ENCODE measurements around the gene CDK14. TPM values are rescaled to one million over a fixed set of nuclear protein-coding genes. Genes with fewer than 3 reads are reported as not detected.
"Not testable (repeated sequence)": the region's sequence is repeated elsewhere in the genome, so short reads cannot be mapped to it uniquely, and the experiment has no call there.

CDK14 gene
- total RNA-seq, 1 experiment from 2014 or later: not detected

GRCh38 chr7:90766814-90767564 lies 170.9 kb downstream of the CDK14 start:
- peak; percentile 58 for DNase-seq (ENCODE audit: low spot score)
- in situ Hi-C loops (cut with HindIII; ENCODE audit: low sequenced_read_pairs): no loop called here

GRCh38 chr7:90768301-90768700 lies 172.2 kb downstream of the CDK14 start:
- no peak for DNase-seq (ENCODE audit: low spot score)
- in situ Hi-C loops (cut with HindIII; ENCODE audit: low sequenced_read_pairs): no loop called here

- in situ Hi-C loops (cut with HindIII; ENCODE audit: low sequenced_read_pairs): no loop called here
- DNase-seq (ENCODE audit: low spot score): peak; percentile 91
Observed at GRCh38 chr7:90769036-90769435, 172.9 kb downstream of the CDK14 start.

GRCh38 chr7:90769566-90769965 lies 173.4 kb downstream of the CDK14 start:
- DNase-seq (ENCODE audit: low spot score); in situ Hi-C loops (cut with HindIII; ENCODE audit: low sequenced_read_pairs): not testable (repeated sequence)

GRCh38 chr7:90771281-90771680 lies 175.2 kb downstream of the CDK14 start:
- DNase-seq (ENCODE audit: low spot score): no peak
- in situ Hi-C loops (cut with HindIII; ENCODE audit: low sequenced_read_pairs): no loop called here

GRCh38 chr7:90772410-90772809 lies 176.3 kb downstream of the CDK14 start:
- DNase-seq (ENCODE audit: low spot score): no peak
- in situ Hi-C loops (cut with HindIII; ENCODE audit: low sequenced_read_pairs): no loop called here

GRCh38 chr7:90773269-90773668 lies 177.1 kb downstream of the CDK14 start:
- in situ Hi-C loops (cut with HindIII; ENCODE audit: low sequenced_read_pairs): no loop called here
- no peak for DNase-seq (ENCODE audit: low spot score)

GRCh38 chr7:90774706-90775105 lies 178.6 kb downstream of the CDK14 start:
- DNase-seq (ENCODE audit: low spot score): no peak
- in situ Hi-C loops (cut with HindIII; ENCODE audit: low sequenced_read_pairs): no loop called here

GRCh38 chr7:90775383-90775965 lies 179.4 kb downstream of the CDK14 start:
- in situ Hi-C loops (cut with HindIII; ENCODE audit: low sequenced_read_pairs): no loop called here
- DNase-seq (ENCODE audit: low spot score): no peak

- in situ Hi-C loops (cut with HindIII; ENCODE audit: low sequenced_read_pairs): no loop called here
- no peak for DNase-seq (ENCODE audit: low spot score)
Observed at GRCh38 chr7:90777041-90777440, 180.9 kb downstream of the CDK14 start.

GRCh38 chr7:90777465-90777864 lies 181.3 kb downstream of the CDK14 start:
- in situ Hi-C loops (cut with HindIII; ENCODE audit: low sequenced_read_pairs): no loop called here
- no peak for DNase-seq (ENCODE audit: low spot score)

GRCh38 chr7:90777886-90778285 lies 181.8 kb downstream of the CDK14 start:
- DNase-seq (ENCODE audit: low spot score): no peak
- in situ Hi-C loops (cut with HindIII; ENCODE audit: low sequenced_read_pairs): no loop called here

GRCh38 chr7:90788052-90788451 lies 191.9 kb downstream of the CDK14 start:
- peak; percentile 80 for DNase-seq (ENCODE audit: low spot score)
- in situ Hi-C loops (cut with HindIII; ENCODE audit: low sequenced_read_pairs): no loop called here

- in situ Hi-C loops (cut with HindIII; ENCODE audit: low sequenced_read_pairs): no loop called here
- DNase-seq (ENCODE audit: low spot score): no peak
Observed at GRCh38 chr7:90789736-90790306, 193.7 kb downstream of the CDK14 start.

- no peak for DNase-seq (ENCODE audit: low spot score)
- in situ Hi-C loops (cut with HindIII; ENCODE audit: low sequenced_read_pairs): no loop called here
Observed at GRCh38 chr7:90791596-90791995, 195.5 kb downstream of the CDK14 start.

- no peak for DNase-seq (ENCODE audit: low spot score)
- in situ Hi-C loops (cut with HindIII; ENCODE audit: low sequenced_read_pairs): no loop called here
Observed at GRCh38 chr7:90792301-90792700, 196.2 kb downstream of the CDK14 start.

GRCh38 chr7:90794234-90794633 lies 198.1 kb downstream of the CDK14 start:
- DNase-seq (ENCODE audit: low spot score); in situ Hi-C loops (cut with HindIII; ENCODE audit: low sequenced_read_pairs): not testable (repeated sequence)

- in situ Hi-C loops (cut with HindIII; ENCODE audit: low sequenced_read_pairs): no loop called here
- DNase-seq (ENCODE audit: low spot score): no peak
Observed at GRCh38 chr7:90797596-90797995, 201.5 kb downstream of the CDK14 start.

- in situ Hi-C loops (cut with HindIII; ENCODE audit: low sequenced_read_pairs): no loop called here
- no peak for DNase-seq (ENCODE audit: low spot score)
Observed at GRCh38 chr7:90804370-90804769, 208.2 kb downstream of the CDK14 start.

- not testable (repeated sequence) for DNase-seq (ENCODE audit: low spot score)
Observed at GRCh38 chr7:90815552-90815951, 219.4 kb downstream of the CDK14 start.

More at GRCh38 chr7:90815552-90815951, 219.4 kb downstream of the CDK14 start:
- in situ Hi-C loops (cut with HindIII; ENCODE audit: low sequenced_read_pairs): not testable (repeated sequence)
